GM13977 (cell line): ENCODE measurements around the gene TMIE.
A peak's percentile ranks its signal among the peaks of the same experiment; 100 is the strongest.
"Not testable (repeated sequence)": the region's sequence is repeated elsewhere in the genome, so short reads cannot be mapped to it uniquely, and the experiment has no call there.

ENCODE experiments used
- DNase-seq: peaks from one replicate; pipeline ENCODE4 v3.0.0; 2012; ENCODE audit warnings: low spot score
- in situ Hi-C: fragments of 300-500 bp; cut with MboI; formaldehyde crosslinking; loops from one replicate; pipeline ENCODE4 v1.12.0; 2022; ENCODE audit warnings: low sequenced_read_pairs, low pct_unique_long_range_greater_than_20kb, mixed read lengths, inconsistent platforms; ENCODE audit not compliant: unreplicated experiment
- TF ChIP-seq, protein P1 (sequence below): IDR thresholded peaks from 2 replicates; pipeline ENCODE4 v1.5.1; 2012; ENCODE audit warnings: mild to moderate bottlenecking, control low read depth; ENCODE audit not compliant: insufficient read depth; ENCODE audit errors: extremely low read depth, missing control alignments

Gene TMIE

DNA sequence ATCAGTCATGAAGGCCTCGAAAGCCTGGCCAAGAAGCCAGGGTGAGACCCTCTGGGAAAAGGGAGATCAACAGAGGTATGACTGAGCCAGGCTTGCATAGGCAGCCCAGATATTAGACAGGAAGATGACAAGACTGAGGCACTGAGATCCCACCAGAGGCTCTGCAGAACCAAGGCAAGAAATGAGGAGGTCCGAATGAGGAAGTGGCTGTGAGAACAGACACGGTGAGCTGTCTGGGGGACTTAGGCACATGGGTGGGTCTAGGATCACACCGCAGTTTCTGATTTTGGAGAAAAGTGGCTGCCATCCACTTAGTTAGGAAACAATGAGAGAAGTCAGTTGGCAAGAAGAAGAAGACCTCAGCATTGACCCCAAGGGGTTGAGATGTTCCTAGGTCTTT, 47.9 kb downstream of the TMIE start:
- TF ChIP-seq, protein P1, sequence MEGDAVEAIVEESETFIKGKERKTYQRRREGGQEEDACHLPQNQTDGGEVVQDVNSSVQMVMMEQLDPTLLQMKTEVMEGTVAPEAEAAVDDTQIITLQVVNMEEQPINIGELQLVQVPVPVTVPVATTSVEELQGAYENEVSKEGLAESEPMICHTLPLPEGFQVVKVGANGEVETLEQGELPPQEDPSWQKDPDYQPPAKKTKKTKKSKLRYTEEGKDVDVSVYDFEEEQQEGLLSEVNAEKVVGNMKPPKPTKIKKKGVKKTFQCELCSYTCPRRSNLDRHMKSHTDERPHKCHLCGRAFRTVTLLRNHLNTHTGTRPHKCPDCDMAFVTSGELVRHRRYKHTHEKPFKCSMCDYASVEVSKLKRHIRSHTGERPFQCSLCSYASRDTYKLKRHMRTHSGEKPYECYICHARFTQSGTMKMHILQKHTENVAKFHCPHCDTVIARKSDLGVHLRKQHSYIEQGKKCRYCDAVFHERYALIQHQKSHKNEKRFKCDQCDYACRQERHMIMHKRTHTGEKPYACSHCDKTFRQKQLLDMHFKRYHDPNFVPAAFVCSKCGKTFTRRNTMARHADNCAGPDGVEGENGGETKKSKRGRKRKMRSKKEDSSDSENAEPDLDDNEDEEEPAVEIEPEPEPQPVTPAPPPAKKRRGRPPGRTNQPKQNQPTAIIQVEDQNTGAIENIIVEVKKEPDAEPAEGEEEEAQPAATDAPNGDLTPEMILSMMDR: no peak
- no peak for DNase-seq
- in situ Hi-C loops: no loop called here

DNA sequence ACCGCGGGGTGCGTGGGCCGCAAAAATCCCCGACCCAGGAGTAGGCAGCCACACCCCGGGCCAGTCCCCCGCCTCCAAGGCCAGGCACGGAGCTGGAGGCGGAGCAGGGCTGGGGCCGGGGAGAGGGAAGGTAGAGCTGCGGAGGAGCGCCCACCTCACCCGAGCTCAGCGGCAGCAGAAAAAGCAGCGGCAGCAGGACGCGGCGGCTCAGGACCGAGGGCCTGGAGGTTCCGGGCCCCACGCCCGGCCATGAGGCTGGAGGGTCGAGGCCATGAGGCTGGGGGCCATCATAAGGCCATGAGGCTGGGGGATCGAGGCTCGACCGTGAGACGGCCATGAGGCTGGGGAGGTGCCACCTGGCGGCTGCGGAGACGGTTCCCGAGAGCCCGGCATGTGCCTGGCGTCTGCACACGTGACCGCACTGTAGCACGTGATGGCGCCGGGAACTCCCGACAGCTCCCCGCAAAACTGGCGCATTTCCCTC, 49.4 kb downstream of the TMIE start:
- TF ChIP-seq, protein P1: no peak
- DNase-seq: no peak
- in situ Hi-C loops: no loop called here

DNA sequence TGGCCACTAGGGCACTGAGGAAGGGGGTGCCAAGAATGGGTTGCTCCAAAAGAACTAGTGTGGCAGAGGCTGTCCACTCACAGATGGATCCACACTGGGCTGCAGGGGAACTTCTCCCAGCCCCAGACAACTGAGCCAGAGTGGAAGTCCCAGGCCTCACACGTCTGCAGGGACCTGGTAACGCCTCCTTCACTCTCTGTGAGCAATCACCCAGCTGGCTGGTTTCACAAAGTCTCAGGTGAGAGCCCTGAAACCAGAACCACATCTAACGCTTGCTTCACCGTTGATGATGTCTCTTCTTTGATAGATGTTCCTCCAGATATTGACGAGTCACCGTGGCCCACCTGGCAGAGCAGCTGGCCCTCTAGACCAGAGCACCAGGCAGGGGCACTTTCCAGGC, 51.9 kb downstream of the TMIE start:
- in situ Hi-C loops, DNase-seq: not testable (repeated sequence)

DNA sequence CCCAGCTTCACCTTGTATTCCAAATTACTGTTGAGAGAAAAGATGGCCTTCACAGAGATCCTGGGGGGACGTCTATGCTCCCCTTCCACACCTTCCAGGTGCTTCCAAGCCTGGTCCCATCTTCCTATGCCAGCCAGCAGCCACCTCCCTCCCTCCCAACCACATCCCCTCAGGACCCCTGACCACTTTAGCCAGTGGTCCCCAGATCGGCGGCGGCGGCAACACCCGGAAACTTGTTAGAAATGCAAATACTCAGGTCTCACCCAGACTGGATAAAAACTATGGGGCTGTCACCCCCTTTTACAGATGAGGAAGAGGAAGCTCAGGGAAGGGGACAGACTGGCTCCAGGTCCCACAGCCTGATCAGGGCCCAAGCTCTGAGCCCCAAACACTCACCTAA, 54.5 kb downstream of the TMIE start:
- in situ Hi-C loops: no loop called here
- peak; percentile 5 for DNase-seq
- TF ChIP-seq, protein P1: no peak

DNA sequence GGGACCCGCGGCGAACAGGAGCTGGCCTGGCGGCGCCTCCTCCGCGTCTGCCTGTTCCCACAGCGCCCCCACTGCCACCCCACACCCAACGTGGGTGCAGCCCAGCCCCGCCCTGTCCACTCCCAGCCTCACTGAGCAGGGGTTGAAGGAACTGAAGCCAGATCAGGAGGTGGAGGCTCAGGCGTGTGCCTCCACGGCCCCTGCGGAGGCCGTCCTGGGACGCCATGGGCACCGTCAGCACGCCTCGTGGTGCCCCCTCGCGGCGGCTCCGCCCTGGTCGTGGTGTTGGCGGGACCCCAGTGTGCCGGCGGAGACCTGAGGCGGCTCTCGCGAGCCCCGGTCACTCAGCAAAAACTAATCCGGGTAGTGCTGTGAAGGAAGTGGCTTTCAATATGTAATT, 55.5 kb downstream of the TMIE start:
- DNase-seq: peak; percentile 6
- TF ChIP-seq, protein P1: no peak
- in situ Hi-C loops: no loop called here

DNA sequence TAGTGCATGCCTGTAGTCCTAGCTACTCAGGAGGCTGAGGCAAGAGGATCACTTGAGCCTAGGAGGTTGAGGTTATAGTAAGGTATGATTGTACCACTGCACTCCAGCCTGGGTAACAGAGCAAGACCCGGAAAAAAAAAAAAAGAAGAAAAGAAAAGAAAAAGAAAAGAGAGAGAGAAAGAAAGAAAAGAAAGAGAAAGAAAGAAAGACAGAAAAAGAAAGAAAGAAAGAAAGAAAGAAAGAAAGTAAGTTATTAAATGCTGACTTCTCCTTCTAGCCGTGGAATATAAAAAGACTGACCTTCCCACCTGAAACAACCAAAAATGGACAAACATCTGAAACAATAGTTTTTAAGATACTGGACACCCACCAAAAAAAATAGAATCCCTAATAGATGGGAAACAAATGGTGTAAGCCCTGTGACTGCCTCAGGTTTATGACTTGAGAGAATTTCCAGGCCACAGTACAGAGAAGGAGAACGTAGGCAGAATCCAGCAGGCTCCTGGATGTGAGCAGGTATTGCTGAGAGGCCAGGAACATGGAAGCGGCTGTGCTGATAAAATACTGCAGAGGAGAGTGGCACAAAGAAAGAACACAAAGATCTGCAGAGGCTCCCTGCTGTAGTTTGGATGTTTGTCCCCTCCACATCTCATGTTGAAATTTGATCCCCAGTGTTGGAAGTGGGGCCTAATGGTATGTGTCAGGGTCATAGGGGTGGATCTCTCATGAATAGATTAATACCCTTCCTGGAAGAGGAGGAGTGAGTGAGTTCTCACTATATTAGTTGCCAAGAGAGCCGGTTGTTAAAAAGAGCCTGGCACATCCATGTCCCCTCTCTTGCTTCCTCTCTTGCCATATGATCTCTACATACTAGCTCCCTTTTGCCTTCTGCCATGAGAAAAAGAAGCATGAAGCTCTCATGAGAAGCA, 58.3 kb downstream of the TMIE start:
- in situ Hi-C loops: no loop called here
- TF ChIP-seq, protein P1: no peak
- DNase-seq: no peak
